GM21390 (cell line): ENCODE data around the gene ARSB.

Experiments used
- ATAC-seq: cut with Tn5 transposase; IDR thresholded peaks from one replicate; pipeline ENCODE4 v1.9.1; 2021; ENCODE audit not compliant: unreplicated experiment

ARSB gene

GRCh38 chr5:78809444-78809843 is 175.7 kb downstream of the ARSB start:
- ATAC-seq = no peak

- ATAC-seq = no peak
Observed at GRCh38 chr5:78808818-78809217, 176.3 kb downstream of the ARSB start.

GRCh38 chr5:78808380-78808779 is 176.7 kb downstream of the ARSB start:
- no peak for ATAC-seq

GRCh38 chr5:78806544-78806943 is 178.6 kb downstream of the ARSB start:
- no peak for ATAC-seq

- no peak for ATAC-seq
Observed at GRCh38 chr5:78805474-78806124, 179.5 kb downstream of the ARSB start.

GRCh38 chr5:78804995-78805394 is 180.1 kb downstream of the ARSB start:
- no peak for ATAC-seq

GRCh38 chr5:78803941-78804340 is 181.2 kb downstream of the ARSB start:
- no peak for ATAC-seq

- ATAC-seq = no peak
Observed at GRCh38 chr5:78803353-78803752, 181.8 kb downstream of the ARSB start.

GRCh38 chr5:78801413-78801812 is 183.7 kb downstream of the ARSB start:
- ATAC-seq = no peak

GRCh38 chr5:78799266-78800017 is 185.7 kb downstream of the ARSB start:
- no peak for ATAC-seq

GRCh38 chr5:78798673-78799029 is 186.5 kb downstream of the ARSB start:
- ATAC-seq = no peak

GRCh38 chr5:78797936-78798672 is 187.0 kb downstream of the ARSB start:
- no peak for ATAC-seq

GRCh38 chr5:78795757-78796156 is 189.4 kb downstream of the ARSB start:
- no peak for ATAC-seq

GRCh38 chr5:78794693-78795215 is 190.4 kb downstream of the ARSB start:
- ATAC-seq = no peak

- ATAC-seq = no peak
Observed at GRCh38 chr5:78793907-78794662, 191.0 kb downstream of the ARSB start.

- peak; percentile 55 for ATAC-seq
Observed at GRCh38 chr5:78792345-78793055, 192.6 kb downstream of the ARSB start.

GRCh38 chr5:78791501-78792100 is 193.5 kb downstream of the ARSB start:
- ATAC-seq = no peak

- no peak for ATAC-seq
Observed at GRCh38 chr5:78787783-78788182, 197.3 kb downstream of the ARSB start.

- no peak for ATAC-seq
Observed at GRCh38 chr5:78785454-78785853, 199.7 kb downstream of the ARSB start.
